Neural cell (in vitro differentiated cells): ENCODE results near the gene PANK4. TPM values are rescaled to one million over a fixed set of nuclear protein-coding genes. Genes with fewer than 3 reads are reported as not detected.

ENCODE experiments used
- H2AFZ ChIP-seq: fragments of 200-600, 300-800 bp; sonication (generic), shearing (Covaris generic); 2 replicates; pipeline ENCODE4 v1.6.0; 2014; ENCODE audit warnings: low read depth, mild to moderate bottlenecking, antibody characterized with exemption, low read length, moderate library complexity
- H3F3A ChIP-seq: fragments of 200-600 bp; shearing (Covaris generic); 2 replicates; pipeline ENCODE4 v1.6.1; 2016; ENCODE audit warnings: mild to moderate bottlenecking, moderate library complexity, mixed read lengths, antibody characterized with exemption, low read length; ENCODE audit not compliant: insufficient read depth, poor library complexity, severe bottlenecking
- H3K27ac ChIP-seq: fragments of 200-600, 300-800 bp; sonication (generic), shearing (Covaris generic); 2 replicates; pipeline ENCODE4 v1.5.1; 2014; ENCODE audit warnings: mild to moderate bottlenecking, low read length, moderate library complexity
- H3K27me3 ChIP-seq: fragments of 300-800, 200-600 bp; sonication (generic), shearing (Covaris generic); 2 replicates; pipeline ENCODE4 v1.6.0; 2014; ENCODE audit warnings: mild to moderate bottlenecking, low read depth, low read length, moderate library complexity; ENCODE audit not compliant: insufficient read depth
- H3K36me3 ChIP-seq: fragments of 300-800, 200-600 bp; sonication (generic), shearing (Covaris generic); 2 replicates; pipeline ENCODE4 v1.5.1; 2014; ENCODE audit warnings: mild to moderate bottlenecking, antibody characterized with exemption, low read length, moderate library complexity; ENCODE audit not compliant: insufficient read depth
- H3K4me2 ChIP-seq: fragments of 300-800, 200-600 bp; sonication (generic), shearing (Covaris generic); 2 replicates; pipeline ENCODE4 v1.6.0; 2014; ENCODE audit warnings: mild to moderate bottlenecking, low read length
- H3K4me3 ChIP-seq: fragments of 300-800, 200-600 bp; sonication (generic), shearing (Covaris generic); 2 replicates; pipeline ENCODE4 v1.5.1; 2014; ENCODE audit warnings: mild to moderate bottlenecking, low read length, moderate library complexity
- H3K79me2 ChIP-seq: fragments of 200-600 bp; shearing (Covaris generic); replicated peaks from 2 replicates; pipeline ENCODE4 v1.6.0; 2014; ENCODE audit warnings: mild to moderate bottlenecking, low read length, moderate library complexity; ENCODE audit not compliant: insufficient read depth
- H3K9ac ChIP-seq: fragments of 300-800, 200-600 bp; sonication (generic), shearing (Covaris generic); 2 replicates; pipeline ENCODE4 v1.6.1; 2016; ENCODE audit warnings: mild to moderate bottlenecking, low read length, mixed read lengths
- H3K9me2 ChIP-seq: fragments of 200-600 bp; shearing (Covaris generic); 2 replicates; pipeline ENCODE4 v1.6.1; 2016; ENCODE audit warnings: mild to moderate bottlenecking, low read length, mixed read lengths; ENCODE audit not compliant: insufficient read depth
- H3K9me3 ChIP-seq: fragments of 200-600, 300-800 bp; sonication (generic), shearing (Covaris generic); 2 replicates; pipeline ENCODE4 v1.6.1; 2016; ENCODE audit warnings: mild to moderate bottlenecking, mixed run types, low read length, moderate library complexity, mixed read lengths
- H4K20me1 ChIP-seq: fragments of 200-600 bp; shearing (Covaris generic); 2 replicates; pipeline ENCODE4 v1.6.1; 2016; ENCODE audit warnings: mild to moderate bottlenecking, mixed run types; ENCODE audit not compliant: insufficient read depth
- EP300 ChIP-seq: fragments of 450-650 bp; conservative IDR thresholded peaks from 2 replicates; pipeline ENCODE4 v1.6.1; 2014; ENCODE audit warnings: antibody characterized with exemption, mild to moderate bottlenecking, moderate library complexity; ENCODE audit not compliant: poor library complexity, severe bottlenecking
- EZH2 ChIP-seq: fragments of 200-600, 300-800 bp; shearing (Covaris generic), sonication (generic); IDR thresholded peaks from 2 replicates; pipeline ENCODE4 v1.6.1; 2014; ENCODE audit warnings: antibody characterized with exemption, low read length, borderline replicate concordance, mild to moderate bottlenecking; ENCODE audit not compliant: insufficient read depth, poor library complexity, severe bottlenecking
- MXI1 ChIP-seq: fragments of 450-650 bp; conservative IDR thresholded peaks from 2 replicates; pipeline ENCODE4 v1.6.1; 2014; ENCODE audit warnings: antibody characterized with exemption, mild to moderate bottlenecking; ENCODE audit not compliant: poor library complexity, severe bottlenecking
- POLR2AphosphoS5 ChIP-seq: IDR thresholded peaks from 2 replicates; pipeline ENCODE4 v1.6.1; 2012
- RAD21 ChIP-seq: fragments of 450-650 bp; conservative IDR thresholded peaks from 2 replicates; pipeline ENCODE4 v1.6.1; 2014; ENCODE audit warnings: antibody characterized with exemption, mild to moderate bottlenecking, moderate library complexity
- REST ChIP-seq: IDR thresholded peaks from 2 replicates; pipeline ENCODE4 v1.6.1; 2012; ENCODE audit warnings: borderline replicate concordance
- SMC3 ChIP-seq: fragments of 450-650 bp; conservative IDR thresholded peaks from 2 replicates; pipeline ENCODE4 v1.6.1; 2014; ENCODE audit warnings: antibody characterized with exemption, mild to moderate bottlenecking, moderate library complexity; ENCODE audit not compliant: poor library complexity
- TAF1 ChIP-seq: IDR thresholded peaks from 2 replicates; pipeline ENCODE4 v1.6.1; 2012; ENCODE audit warnings: low read depth
- polyA plus RNA-seq: library from polyadenylated mRNA; depleted of rRNA; stranded (reverse); fragments of >200 nt; gene quantifications from 2 replicates; pipeline ENCODE4 v1.2.3, GENCODE V29; 2014
- TF ChIP-seq, protein P1 (sequence below): fragments of 450-650 bp; IDR thresholded peaks from 2 replicates; pipeline ENCODE4 v1.5.1; 2014; ENCODE audit warnings: antibody characterized with exemption, mild to moderate bottlenecking, moderate library complexity; ENCODE audit not compliant: poor library complexity, severe bottlenecking

Gene PANK4
- polyA plus RNA-seq, 1 donor from 2014 or later: 37.9 TPM

- Histone ChIP-seq H3K27me3 (no peaks in the 10 kb centered on the region), H3K9me2 (no peaks in the 10 kb centered on the region), H4K20me1 (no peaks in the 10 kb centered on the region), H3K9ac (no peak overlapping the region), H3K27ac (no peak overlapping the region), H3K4me3 (no peak overlapping the region), H3K9me3 (peaks cover 3% of the 10 kb centered on the region), H3K79me2 (no peaks in the 10 kb centered on the region), H3F3A (no peaks in the 10 kb centered on the region), H3K4me2 (no peak overlapping the region), H2AFZ (no peak overlapping the region), H3K36me3 (no peaks in the 10 kb centered on the region)
- TF ChIP-seq TAF1: no peak
- TF ChIP-seq MXI1: no peak
- no peak for TF ChIP-seq EP300
- TF ChIP-seq POLR2AphosphoS5: no peak
Measured at GRCh38 chr1:2573250-2573920, 47.0 kb upstream of the PANK4 start.

DNA sequence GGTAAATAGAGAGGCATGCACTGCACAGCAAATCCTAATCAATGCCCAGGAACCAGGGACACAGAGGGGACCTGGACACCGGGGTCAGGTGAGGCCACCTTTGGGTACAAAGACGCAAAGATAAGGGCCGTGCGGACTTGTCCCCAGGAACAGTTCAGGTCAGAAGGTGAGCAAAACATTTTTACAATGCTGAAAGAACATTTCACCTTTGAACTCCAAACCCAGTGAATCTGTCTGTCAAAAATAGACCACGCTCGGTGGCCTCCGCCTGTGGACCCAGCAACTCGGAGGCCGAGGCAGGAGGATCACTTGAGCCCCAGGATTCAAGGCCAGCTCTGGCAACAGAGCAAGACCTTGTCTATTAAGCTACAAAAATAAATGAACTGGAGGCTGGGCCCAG is 45.0 kb upstream of the PANK4 start:
- no peak overlapping the region for H3K9ac ChIP-seq
- no peak overlapping the region for H3K4me2 ChIP-seq

More for the DNA sequence above, 45.0 kb upstream of the PANK4 start:
- TF ChIP-seq RAD21 (no peak), POLR2AphosphoS5 (no peak), EZH2 (no peak), TAF1 (no peak), SMC3 (no peak), REST (no peak), MXI1 (no peak), EP300 (no peak)
- TF ChIP-seq, protein P1, sequence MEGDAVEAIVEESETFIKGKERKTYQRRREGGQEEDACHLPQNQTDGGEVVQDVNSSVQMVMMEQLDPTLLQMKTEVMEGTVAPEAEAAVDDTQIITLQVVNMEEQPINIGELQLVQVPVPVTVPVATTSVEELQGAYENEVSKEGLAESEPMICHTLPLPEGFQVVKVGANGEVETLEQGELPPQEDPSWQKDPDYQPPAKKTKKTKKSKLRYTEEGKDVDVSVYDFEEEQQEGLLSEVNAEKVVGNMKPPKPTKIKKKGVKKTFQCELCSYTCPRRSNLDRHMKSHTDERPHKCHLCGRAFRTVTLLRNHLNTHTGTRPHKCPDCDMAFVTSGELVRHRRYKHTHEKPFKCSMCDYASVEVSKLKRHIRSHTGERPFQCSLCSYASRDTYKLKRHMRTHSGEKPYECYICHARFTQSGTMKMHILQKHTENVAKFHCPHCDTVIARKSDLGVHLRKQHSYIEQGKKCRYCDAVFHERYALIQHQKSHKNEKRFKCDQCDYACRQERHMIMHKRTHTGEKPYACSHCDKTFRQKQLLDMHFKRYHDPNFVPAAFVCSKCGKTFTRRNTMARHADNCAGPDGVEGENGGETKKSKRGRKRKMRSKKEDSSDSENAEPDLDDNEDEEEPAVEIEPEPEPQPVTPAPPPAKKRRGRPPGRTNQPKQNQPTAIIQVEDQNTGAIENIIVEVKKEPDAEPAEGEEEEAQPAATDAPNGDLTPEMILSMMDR: no peak
- Histone ChIP-seq H3K27ac (no peak overlapping the region), H2AFZ (no peak overlapping the region), H3F3A (no peaks in the 10 kb centered on the region), H4K20me1 (no peaks in the 10 kb centered on the region), H3K79me2 (no peaks in the 10 kb centered on the region), H3K27me3 (no peaks in the 10 kb centered on the region), H3K4me3 (no peak overlapping the region), H3K9me3 (peaks cover 3% of the 10 kb centered on the region), H3K36me3 (no peaks in the 10 kb centered on the region), H3K9me2 (no peaks in the 10 kb centered on the region)
